Activated CD8-positive, alpha-beta T cell treated with anti-CD3 and anti-CD28 coated beads for 36 hours (primary cell): ENCODE measurements around the gene CADPS. TPM values are rescaled to one million over a fixed set of nuclear protein-coding genes. Genes with fewer than 3 reads are reported as not detected.

Experiments
- ATAC-seq: fragments of 200-7000 bp; cut with Tn5 transposase; one replicate; pipeline ENCODE4 v1.10.0; 2021; ENCODE audit warnings: mild to moderate bottlenecking, moderate library complexity
- CTCF ChIA-PET: fragments of 350-600 bp; sonication (Branson Sonifier 250); formaldehyde crosslinking; loops from one replicate; lab custom pipeline; 2021; ENCODE audit warnings: antibody characterized with exemption; lab: Charles Lee
- POLR2A ChIA-PET: fragments of 350-600 bp; sonication (Branson Sonifier 250); formaldehyde crosslinking; loops from one replicate; lab custom pipeline; 2021; ENCODE audit warnings: antibody characterized with exemption; lab: Charles Lee
- DNase-seq: peaks from one replicate; pipeline ENCODE4 v3.0.0-alpha.2; 2020
- H3K27ac Mint-ChIP-seq: one replicate; pipeline ENCODE4 v1.8.0; 2021; ENCODE audit warnings: mild to moderate bottlenecking, mixed read lengths
- H3K27me3 Mint-ChIP-seq: one replicate; pipeline ENCODE4 v1.8.0; 2021; ENCODE audit warnings: mixed read lengths
- H3K36me3 Mint-ChIP-seq: one replicate; pipeline ENCODE4 v1.8.0; 2021; ENCODE audit warnings: low read depth, mixed read lengths
- H3K4me1 Mint-ChIP-seq: one replicate; pipeline ENCODE4 v1.8.0; 2021; ENCODE audit warnings: low read depth, mixed read lengths
- H3K4me3 Mint-ChIP-seq: one replicate; pipeline ENCODE4 v1.8.0; 2021; ENCODE audit warnings: mild to moderate bottlenecking, moderate library complexity, mixed read lengths
- H3K9me3 Mint-ChIP-seq: one replicate; pipeline ENCODE4 v1.8.0; 2021; ENCODE audit warnings: mixed read lengths
- intact Hi-C: fragments of 100-400 bp; cut with micrococcal nuclease; formaldehyde crosslinking; loops from one replicate; pipeline ENCODE4 v1.10.0; 2022
- total RNA-seq, 2 experiments: library from RNA; stranded (reverse); gene quantifications; one replicate each; pipeline ENCODE4 v1.2.3, GENCODE V29; 2021
- TF ChIP-seq, protein P1 (sequence below): fragments of 200-600 bp; IDR thresholded peaks from one replicate; pipeline ENCODE4 v1.8.0; 2022; ENCODE audit warnings: antibody characterized with exemption, mild to moderate bottlenecking

Gene CADPS
- total RNA-seq, 2 experiments from 2014 or later = not detected

DNA sequence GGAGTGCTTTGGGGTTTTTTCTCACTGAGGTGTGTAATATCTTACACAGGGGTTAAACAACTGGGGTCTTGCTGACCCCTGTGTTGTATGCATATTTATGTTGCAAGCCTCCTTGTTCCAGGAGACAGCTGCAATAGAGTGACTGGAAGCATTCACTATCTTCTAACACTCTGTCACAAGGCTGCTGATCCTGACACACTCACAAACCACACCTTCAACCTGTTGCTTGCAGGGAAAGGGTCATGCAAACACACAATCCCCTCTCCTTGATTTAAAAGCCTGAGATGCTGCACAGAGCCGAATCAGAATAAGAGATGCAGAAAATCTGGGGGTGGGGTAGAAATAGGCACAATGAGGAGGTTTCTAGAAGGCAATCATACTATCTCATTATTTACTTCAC, 197.3 kb downstream of the CADPS start:
- ATAC-seq = no peak
- ChIA-PET POLR2A (no interaction called here), CTCF (no interaction called here)
- Mint-ChIP-seq H3K9me3 (no peaks in the 10 kb centered on the region), H3K36me3 (no peaks in the 10 kb centered on the region), H3K4me3 (no peak overlapping the region), H3K27me3 (no peaks in the 10 kb centered on the region), H3K4me1 (no peaks in the 10 kb centered on the region), H3K27ac (no peak overlapping the region)
- TF ChIP-seq, protein P1, sequence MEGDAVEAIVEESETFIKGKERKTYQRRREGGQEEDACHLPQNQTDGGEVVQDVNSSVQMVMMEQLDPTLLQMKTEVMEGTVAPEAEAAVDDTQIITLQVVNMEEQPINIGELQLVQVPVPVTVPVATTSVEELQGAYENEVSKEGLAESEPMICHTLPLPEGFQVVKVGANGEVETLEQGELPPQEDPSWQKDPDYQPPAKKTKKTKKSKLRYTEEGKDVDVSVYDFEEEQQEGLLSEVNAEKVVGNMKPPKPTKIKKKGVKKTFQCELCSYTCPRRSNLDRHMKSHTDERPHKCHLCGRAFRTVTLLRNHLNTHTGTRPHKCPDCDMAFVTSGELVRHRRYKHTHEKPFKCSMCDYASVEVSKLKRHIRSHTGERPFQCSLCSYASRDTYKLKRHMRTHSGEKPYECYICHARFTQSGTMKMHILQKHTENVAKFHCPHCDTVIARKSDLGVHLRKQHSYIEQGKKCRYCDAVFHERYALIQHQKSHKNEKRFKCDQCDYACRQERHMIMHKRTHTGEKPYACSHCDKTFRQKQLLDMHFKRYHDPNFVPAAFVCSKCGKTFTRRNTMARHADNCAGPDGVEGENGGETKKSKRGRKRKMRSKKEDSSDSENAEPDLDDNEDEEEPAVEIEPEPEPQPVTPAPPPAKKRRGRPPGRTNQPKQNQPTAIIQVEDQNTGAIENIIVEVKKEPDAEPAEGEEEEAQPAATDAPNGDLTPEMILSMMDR = no peak
- no peak for DNase-seq
- intact Hi-C loops = no loop called here

GRCh38 chr3:62676689-62677271, 198.4 kb downstream of the CADPS start:
- Mint-ChIP-seq H3K4me1 (no peaks in the 10 kb centered on the region), H3K36me3 (no peaks in the 10 kb centered on the region), H3K9me3 (no peaks in the 10 kb centered on the region), H3K4me3 (no peak overlapping the region), H3K27me3 (no peaks in the 10 kb centered on the region), H3K27ac (no peak overlapping the region)
- CTCF ChIA-PET = no interaction called here
- DNase-seq (no peak), ATAC-seq (no peak)
- TF ChIP-seq, protein P1 = no peak
- POLR2A ChIA-PET = no interaction called here
- intact Hi-C loops = no loop called here

DNA sequence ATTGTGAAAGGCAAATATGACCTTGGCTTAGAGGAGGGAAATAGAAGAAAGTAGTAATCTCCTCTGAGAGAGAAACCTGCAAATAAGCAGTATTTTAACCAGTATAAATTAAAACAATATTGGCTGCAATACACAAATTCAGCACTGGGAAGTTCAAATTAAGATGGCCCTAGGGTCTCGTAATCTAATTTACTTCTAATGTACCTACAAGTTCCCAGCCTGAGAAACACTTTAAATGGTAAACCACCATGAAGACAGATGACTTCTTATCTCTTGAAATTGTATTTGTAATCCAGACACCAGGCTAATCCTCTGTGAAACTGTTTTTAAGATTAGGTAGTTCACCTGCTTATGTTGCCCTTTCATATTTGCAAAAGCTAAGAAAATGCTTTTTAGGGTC, 199.7 kb downstream of the CADPS start:
- H3K9me3 Mint-ChIP-seq = no peaks in the 10 kb centered on the region
- DNase-seq = no peak

GRCh38 chr3:62672988-62673313, 202.3 kb downstream of the CADPS start:
- no peak overlapping the region for H3K4me3 Mint-ChIP-seq
- ChIA-PET POLR2A (no interaction called here), CTCF (no interaction called here)
- no peaks in the 10 kb centered on the region for H3K36me3 Mint-ChIP-seq
- DNase-seq = no peak
- H3K27me3 Mint-ChIP-seq = no peaks in the 10 kb centered on the region
- intact Hi-C loops = no loop called here
- H3K9me3 Mint-ChIP-seq = no peaks in the 10 kb centered on the region
- H3K4me1 Mint-ChIP-seq = no peaks in the 10 kb centered on the region
- no peak for ATAC-seq
- H3K27ac Mint-ChIP-seq = no peak overlapping the region
- TF ChIP-seq, protein P1 = no peak

More for the DNA sequence above, 199.7 kb downstream of the CADPS start:
- ChIA-PET POLR2A (no interaction called here), CTCF (no interaction called here)
- no peak for ATAC-seq
- H3K27me3 Mint-ChIP-seq = no peaks in the 10 kb centered on the region
- no peak overlapping the region for H3K4me3 Mint-ChIP-seq
- TF ChIP-seq, protein P1 = no peak
- H3K4me1 Mint-ChIP-seq = no peaks in the 10 kb centered on the region
- intact Hi-C loops = no loop called here
- no peak overlapping the region for H3K27ac Mint-ChIP-seq
- H3K36me3 Mint-ChIP-seq = no peaks in the 10 kb centered on the region

DNA sequence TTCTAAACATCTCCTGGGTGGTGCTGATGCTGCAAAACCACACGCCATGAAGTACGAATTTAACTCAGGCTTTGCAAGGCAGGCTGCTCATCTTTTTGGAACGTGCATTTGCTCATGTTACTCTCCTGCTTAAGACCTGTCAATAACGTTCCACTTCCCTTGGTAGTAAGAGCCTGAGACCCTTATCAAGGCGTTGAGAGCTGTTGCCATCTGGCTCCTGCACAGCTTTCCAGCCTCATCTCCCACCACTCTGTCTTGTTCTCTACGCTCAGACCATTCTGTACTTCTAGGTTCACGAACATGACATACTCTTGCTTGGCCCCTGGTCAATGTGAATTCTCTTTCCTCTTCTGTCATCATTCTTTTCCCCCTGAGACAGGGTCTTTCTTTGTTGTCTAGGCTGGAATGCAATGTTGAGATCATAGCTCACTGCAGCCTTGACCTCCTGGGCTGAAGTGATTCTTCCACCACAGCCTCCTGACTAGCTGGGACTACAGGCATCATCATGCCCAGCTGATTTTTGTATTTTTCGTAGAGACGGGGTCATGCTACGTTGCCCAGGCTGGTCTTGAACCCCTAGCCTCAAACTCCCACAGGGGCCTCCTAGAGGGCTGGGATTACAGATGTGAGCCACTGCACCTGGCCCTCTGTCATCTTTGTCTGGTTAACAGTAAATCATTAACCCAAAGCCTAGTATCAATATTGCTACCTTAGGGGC, 202.8 kb downstream of the CADPS start:
- no peak for DNase-seq
- no peaks in the 10 kb centered on the region for H3K9me3 Mint-ChIP-seq
- no peak for ATAC-seq
- H3K4me1 Mint-ChIP-seq = no peaks in the 10 kb centered on the region
- POLR2A ChIA-PET = no interaction called here
- TF ChIP-seq, protein P1 = no peak
- H3K36me3 Mint-ChIP-seq = no peaks in the 10 kb centered on the region
- no peak overlapping the region for H3K4me3 Mint-ChIP-seq
- no peaks in the 10 kb centered on the region for H3K27me3 Mint-ChIP-seq
- intact Hi-C loops = no loop called here
- CTCF ChIA-PET = no interaction called here
- no peak overlapping the region for H3K27ac Mint-ChIP-seq
